GM12878 (cell line): ENCODE results near the gene SNRK. TPM values are rescaled to one million over a fixed set of nuclear protein-coding genes. Genes with fewer than 3 reads are reported as not detected.

Experiments
- CREB1 ChIP-seq: IDR thresholded peaks from 2 replicates; pipeline ENCODE4 v1.6.1; 2012; ENCODE audit warnings: low read depth, mild to moderate bottlenecking, inconsistent platforms
- FOXK2 ChIP-seq: fragments of 450-650 bp; IDR thresholded peaks from 2 replicates; pipeline ENCODE4 v1.6.1; 2017; ENCODE audit warnings: mild to moderate bottlenecking, moderate library complexity
- MEF2B ChIP-seq: fragments of 450-650 bp; IDR thresholded peaks from 2 replicates; pipeline ENCODE4 v1.6.1; 2018; ENCODE audit warnings: mild to moderate bottlenecking, moderate library complexity; ENCODE audit not compliant: partially characterized antibody, poor library complexity, severe bottlenecking
- RAD21 ChIP-seq: IDR thresholded peaks from 2 replicates; pipeline ENCODE4 v1.6.1; 2011; ENCODE audit warnings: mild to moderate bottlenecking, low read depth, low read length, moderate library complexity; ENCODE audit not compliant: insufficient read depth
- RFX5 ChIP-seq: IDR thresholded peaks from 2 replicates; pipeline ENCODE4 v1.6.1; 2011; ENCODE audit warnings: low read depth, low read length, improper control_type of control experiment
- SREBF1 ChIP-seq: IDR thresholded peaks from 2 replicates; pipeline ENCODE4 v1.6.1; 2012; ENCODE audit warnings: mild to moderate bottlenecking, low read length
- SUZ12 ChIP-seq: fragments of 200-600 bp; sonication (generic); IDR thresholded peaks from one replicate; pipeline ENCODE4 v1.6.1; 2018; ENCODE audit warnings: antibody characterized with exemption, mild to moderate bottlenecking; ENCODE audit not compliant: unreplicated experiment
- TAF1 ChIP-seq: IDR thresholded peaks from 2 replicates; pipeline ENCODE4 v1.6.1; 2011; ENCODE audit warnings: mild to moderate bottlenecking, low read depth, low read length, borderline replicate concordance
- WRNIP1 ChIP-seq: IDR thresholded peaks from 2 replicates; pipeline ENCODE4 v1.6.1; 2011; ENCODE audit warnings: low read depth, low read length, improper control_type of control experiment, borderline replicate concordance
- ZNF207 ChIP-seq: fragments of 450-650 bp; IDR thresholded peaks from 2 replicates; pipeline ENCODE4 v1.6.1; 2014; ENCODE audit warnings: antibody characterized with exemption, mild to moderate bottlenecking, borderline replicate concordance
- ZNF217 ChIP-seq: fragments of 450-650 bp; IDR thresholded peaks from 2 replicates; pipeline ENCODE4 v1.6.1; 2017; ENCODE audit warnings: antibody characterized with exemption, mild to moderate bottlenecking
- ZNF24 ChIP-seq: fragments of 450-650 bp; IDR thresholded peaks from 2 replicates; pipeline ENCODE4 v1.6.1; 2017; ENCODE audit warnings: antibody characterized with exemption, mild to moderate bottlenecking
- polyA plus RNA-seq, 11 experiments: library from polyadenylated mRNA; depleted of rRNA in 4 of 11; unstranded in 6 of 11; stranded (reverse) in 5 of 11; fragments of >200 nt; fragmentation: Nextera tagmentation in 4 of 11; fragmentation: Illumina TruSeq in 1 of 11; extraction: Ambion mirVana in 4 of 11; extraction: Trizol in 1 of 11; gene quantifications; 1 replicate in 1 of 11; 2 replicates in 10 of 11; pipeline versions ENCODE4 v1.2.1 to v1.2.3, GENCODE V29; 2011 to 2016; ENCODE audit warnings: inconsistent platforms in 2 of 11, missing spikeins in 2 of 11, low read depth in 1 of 11
- total RNA-seq, 4 experiments: library from RNA; depleted of rRNA in 3 of 4; stranded (reverse); fragments of >200 nt in 3 of 4; fragmentation: Illumina TruSeq in 1 of 4; extraction: Trizol in 1 of 4; gene quantifications; 2 replicates each; pipeline versions ENCODE4 v1.2.1 to v1.2.3, GENCODE V29; 2013 to 2021
- TF ChIP-seq, protein P1 (sequence below): fragments of 450-650 bp; formaldehyde crosslinking; IDR thresholded peaks from 2 replicates; pipeline ENCODE4 v1.4.0; 2022; ENCODE audit warnings: mild to moderate bottlenecking, moderate library complexity
- TF ChIP-seq, protein P2 (sequence below): fragments of 150-350 bp; IDR thresholded peaks from 2 replicates; pipeline ENCODE4 v1.6.1; 2016; ENCODE audit warnings: low read depth, low read length
- TF ChIP-seq, protein P3 (sequence below): fragments of 450-650 bp; IDR thresholded peaks from 2 replicates; pipeline ENCODE4 v1.6.1; 2017; ENCODE audit warnings: antibody characterized with exemption, mild to moderate bottlenecking, moderate library complexity
- TF ChIP-seq, protein P4 (sequence below): IDR thresholded peaks from 2 replicates; pipeline ENCODE4 v1.6.1; 2012; ENCODE audit warnings: low read length, inconsistent platforms

The SNRK gene
- total and polyA plus RNA-seq, 10 of the 15 experiments (the other 5 are each of a cell fraction or from before 2014, with no cell fraction given), result 1.6 to 12.1 (median 7.6) TPM

DNA sequence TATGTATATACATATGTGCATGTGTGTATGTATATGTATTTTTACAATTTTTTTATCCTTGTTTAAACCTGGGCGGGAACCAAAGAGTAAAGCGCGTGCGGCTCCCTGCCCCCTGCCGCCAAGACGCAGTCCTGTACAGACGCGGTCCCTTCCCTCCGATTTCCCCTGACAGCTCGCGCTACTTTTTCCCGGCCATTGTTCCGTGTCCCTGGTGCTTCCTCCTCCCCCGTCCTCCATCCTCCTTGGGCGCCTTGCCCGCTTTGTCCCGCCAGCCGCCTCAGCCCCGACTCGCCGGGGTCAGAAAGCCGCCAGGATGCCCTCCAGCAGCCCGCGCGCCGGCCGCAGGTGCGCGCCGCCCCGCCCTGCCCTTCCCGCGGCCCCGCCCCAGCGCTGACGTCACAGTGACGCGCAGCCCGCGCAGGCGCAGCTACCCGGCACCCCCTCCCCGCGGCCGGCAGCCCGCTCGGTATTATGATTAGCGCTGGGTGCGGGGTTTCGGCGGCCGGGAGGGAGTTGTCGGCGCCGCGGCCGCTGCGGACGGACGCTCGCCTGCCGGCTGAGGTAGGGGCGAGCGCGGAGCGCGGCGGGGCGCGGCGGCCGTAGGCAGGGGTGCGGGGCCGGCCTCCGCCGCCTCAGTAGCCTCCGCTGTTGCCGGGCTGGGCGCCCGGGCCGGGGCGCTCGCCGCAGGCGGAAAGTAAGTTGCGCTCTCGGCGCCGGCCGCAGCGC lies at the start of gene SNRK (continued):
- TF ChIP-seq, protein P1, sequence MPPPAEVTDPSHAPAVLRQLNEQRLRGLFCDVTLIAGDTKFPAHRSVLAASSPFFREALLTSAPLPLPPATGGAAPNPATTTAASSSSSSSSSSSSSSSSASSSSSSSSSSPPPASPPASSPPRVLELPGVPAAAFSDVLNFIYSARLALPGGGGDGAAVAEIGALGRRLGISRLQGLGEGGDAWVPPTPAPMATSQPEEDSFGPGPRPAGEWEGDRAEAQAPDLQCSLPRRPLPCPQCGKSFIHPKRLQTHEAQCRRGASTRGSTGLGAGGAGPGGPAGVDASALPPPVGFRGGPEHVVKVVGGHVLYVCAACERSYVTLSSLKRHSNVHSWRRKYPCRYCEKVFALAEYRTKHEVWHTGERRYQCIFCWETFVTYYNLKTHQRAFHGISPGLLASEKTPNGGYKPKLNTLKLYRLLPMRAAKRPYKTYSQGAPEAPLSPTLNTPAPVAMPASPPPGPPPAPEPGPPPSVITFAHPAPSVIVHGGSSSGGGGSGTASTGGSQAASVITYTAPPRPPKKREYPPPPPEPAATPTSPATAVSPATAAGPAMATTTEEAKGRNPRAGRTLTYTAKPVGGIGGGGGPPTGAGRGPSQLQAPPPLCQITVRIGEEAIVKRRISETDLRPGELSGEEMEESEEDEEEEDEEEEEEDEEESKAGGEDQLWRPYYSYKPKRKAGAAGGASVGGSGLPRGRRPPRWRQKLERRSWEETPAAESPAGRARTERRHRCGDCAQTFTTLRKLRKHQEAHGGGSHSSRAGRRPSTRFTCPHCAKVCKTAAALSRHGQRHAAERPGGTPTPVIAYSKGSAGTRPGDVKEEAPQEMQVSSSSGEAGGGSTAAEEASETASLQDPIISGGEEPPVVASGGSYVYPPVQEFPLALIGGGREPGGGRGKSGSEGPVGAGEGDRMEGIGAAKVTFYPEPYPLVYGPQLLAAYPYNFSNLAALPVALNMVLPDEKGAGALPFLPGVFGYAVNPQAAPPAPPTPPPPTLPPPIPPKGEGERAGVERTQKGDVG (CRISPR knock-in tag), result no peak
- TF ChIP-seq SREBF1 (no peak), ZNF207 (no peak), TAF1 (no peak; the same call in 1 of the 2 replicates), FOXK2 (no peak), ZNF217 (no peak), SUZ12 (no peak), MEF2B (no peak), ZNF24 (no peak), WRNIP1 (no peak), RFX5 (no peak), RAD21 (no peak), CREB1 (peak; percentile 93)
- TF ChIP-seq, protein P2, sequence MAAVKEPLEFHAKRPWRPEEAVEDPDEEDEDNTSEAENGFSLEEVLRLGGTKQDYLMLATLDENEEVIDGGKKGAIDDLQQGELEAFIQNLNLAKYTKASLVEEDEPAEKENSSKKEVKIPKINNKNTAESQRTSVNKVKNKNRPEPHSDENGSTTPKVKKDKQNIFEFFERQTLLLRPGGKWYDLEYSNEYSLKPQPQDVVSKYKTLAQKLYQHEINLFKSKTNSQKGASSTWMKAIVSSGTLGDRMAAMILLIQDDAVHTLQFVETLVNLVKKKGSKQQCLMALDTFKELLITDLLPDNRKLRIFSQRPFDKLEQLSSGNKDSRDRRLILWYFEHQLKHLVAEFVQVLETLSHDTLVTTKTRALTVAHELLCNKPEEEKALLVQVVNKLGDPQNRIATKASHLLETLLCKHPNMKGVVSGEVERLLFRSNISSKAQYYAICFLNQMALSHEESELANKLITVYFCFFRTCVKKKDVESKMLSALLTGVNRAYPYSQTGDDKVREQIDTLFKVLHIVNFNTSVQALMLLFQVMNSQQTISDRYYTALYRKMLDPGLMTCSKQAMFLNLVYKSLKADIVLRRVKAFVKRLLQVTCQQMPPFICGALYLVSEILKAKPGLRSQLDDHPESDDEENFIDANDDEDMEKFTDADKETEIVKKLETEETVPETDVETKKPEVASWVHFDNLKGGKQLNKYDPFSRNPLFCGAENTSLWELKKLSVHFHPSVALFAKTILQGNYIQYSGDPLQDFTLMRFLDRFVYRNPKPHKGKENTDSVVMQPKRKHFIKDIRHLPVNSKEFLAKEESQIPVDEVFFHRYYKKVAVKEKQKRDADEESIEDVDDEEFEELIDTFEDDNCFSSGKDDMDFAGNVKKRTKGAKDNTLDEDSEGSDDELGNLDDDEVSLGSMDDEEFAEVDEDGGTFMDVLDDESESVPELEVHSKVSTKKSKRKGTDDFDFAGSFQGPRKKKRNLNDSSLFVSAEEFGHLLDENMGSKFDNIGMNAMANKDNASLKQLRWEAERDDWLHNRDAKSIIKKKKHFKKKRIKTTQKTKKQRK, result no peak
- TF ChIP-seq, protein P3, sequence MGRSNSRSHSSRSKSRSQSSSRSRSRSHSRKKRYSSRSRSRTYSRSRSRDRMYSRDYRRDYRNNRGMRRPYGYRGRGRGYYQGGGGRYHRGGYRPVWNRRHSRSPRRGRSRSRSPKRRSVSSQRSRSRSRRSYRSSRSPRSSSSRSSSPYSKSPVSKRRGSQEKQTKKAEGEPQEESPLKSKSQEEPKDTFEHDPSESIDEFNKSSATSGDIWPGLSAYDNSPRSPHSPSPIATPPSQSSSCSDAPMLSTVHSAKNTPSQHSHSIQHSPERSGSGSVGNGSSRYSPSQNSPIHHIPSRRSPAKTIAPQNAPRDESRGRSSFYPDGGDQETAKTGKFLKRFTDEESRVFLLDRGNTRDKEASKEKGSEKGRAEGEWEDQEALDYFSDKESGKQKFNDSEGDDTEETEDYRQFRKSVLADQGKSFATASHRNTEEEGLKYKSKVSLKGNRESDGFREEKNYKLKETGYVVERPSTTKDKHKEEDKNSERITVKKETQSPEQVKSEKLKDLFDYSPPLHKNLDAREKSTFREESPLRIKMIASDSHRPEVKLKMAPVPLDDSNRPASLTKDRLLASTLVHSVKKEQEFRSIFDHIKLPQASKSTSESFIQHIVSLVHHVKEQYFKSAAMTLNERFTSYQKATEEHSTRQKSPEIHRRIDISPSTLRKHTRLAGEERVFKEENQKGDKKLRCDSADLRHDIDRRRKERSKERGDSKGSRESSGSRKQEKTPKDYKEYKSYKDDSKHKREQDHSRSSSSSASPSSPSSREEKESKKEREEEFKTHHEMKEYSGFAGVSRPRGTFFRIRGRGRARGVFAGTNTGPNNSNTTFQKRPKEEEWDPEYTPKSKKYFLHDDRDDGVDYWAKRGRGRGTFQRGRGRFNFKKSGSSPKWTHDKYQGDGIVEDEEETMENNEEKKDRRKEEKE, result no peak
- TF ChIP-seq, protein P4, sequence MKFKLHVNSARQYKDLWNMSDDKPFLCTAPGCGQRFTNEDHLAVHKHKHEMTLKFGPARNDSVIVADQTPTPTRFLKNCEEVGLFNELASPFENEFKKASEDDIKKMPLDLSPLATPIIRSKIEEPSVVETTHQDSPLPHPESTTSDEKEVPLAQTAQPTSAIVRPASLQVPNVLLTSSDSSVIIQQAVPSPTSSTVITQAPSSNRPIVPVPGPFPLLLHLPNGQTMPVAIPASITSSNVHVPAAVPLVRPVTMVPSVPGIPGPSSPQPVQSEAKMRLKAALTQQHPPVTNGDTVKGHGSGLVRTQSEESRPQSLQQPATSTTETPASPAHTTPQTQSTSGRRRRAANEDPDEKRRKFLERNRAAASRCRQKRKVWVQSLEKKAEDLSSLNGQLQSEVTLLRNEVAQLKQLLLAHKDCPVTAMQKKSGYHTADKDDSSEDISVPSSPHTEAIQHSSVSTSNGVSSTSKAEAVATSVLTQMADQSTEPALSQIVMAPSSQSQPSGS, result no peak
